ENCODE data around the gene EPB41L3.

DNA sequence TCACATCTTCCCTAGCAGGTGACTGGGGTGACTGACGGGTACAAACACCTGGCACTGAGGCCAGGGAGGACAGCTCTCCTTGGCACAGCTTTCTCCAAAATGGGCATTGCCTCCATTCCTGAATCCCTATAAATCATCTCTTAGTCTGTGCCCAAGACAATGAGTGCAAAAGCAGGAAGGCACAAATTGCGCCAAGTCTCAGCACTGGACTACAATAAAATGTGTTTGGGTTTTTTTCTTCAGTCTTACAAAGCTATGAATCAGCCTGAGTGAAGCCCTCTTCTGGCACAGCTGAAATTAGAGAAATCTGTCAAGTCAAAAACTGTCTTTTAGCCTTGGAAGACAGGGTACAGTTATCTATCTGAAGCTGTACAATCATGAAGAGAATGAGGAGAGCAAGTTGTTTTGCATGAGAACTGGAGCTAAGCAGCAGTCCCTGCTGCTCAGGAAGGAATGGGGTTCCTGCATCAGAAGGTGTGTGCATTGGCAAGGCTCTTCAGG, 90.8 kb downstream of the EPB41L3 start:
- no peak for TF ChIP-seq EZH2phosphoT487 (IDR thresholded peaks at IDR 0.05; ENCODE audit: insufficient read depth, low read depth)
- TF ChIP-seq EZH2 (IDR thresholded peaks at IDR 0.05; ENCODE audit: insufficient read depth, poor library complexity, severe bottlenecking): no peak

Data from GM23248 (cell line).